Smooth muscle cell (in vitro differentiated cells): ENCODE data around the gene CTNNBL1. TPM values are rescaled to one million over a fixed set of nuclear protein-coding genes. Genes with fewer than 3 reads are reported as not detected.

Experiments used
- DNase-seq: peaks from one replicate; lab custom pipeline; 2025; ENCODE audit not compliant: unreplicated experiment; lab: John Stamatoyannopoulos, UW
- H2AFZ ChIP-seq: fragments of 200-600 bp; sonication (generic); 2 replicates; pipeline ENCODE4 v1.6.0; 2016; ENCODE audit warnings: antibody characterized with exemption, low read depth, mild to moderate bottlenecking
- H3F3A ChIP-seq: fragments of 200-600 bp; sonication (generic); 2 replicates; pipeline ENCODE4 v1.6.0; 2017; ENCODE audit warnings: antibody characterized with exemption, low read depth
- H3K27ac ChIP-seq: fragments of 200-600 bp; sonication (generic); 2 replicates; pipeline ENCODE4 v1.5.1; 2016; ENCODE audit warnings: low read depth, mild to moderate bottlenecking
- H3K27me3 ChIP-seq: fragments of 200-600 bp; sonication (generic); 2 replicates; pipeline ENCODE4 v1.6.1; 2016; ENCODE audit warnings: low read depth, mild to moderate bottlenecking
- H3K36me3 ChIP-seq: fragments of 200-600 bp; sonication (generic); 2 replicates; pipeline ENCODE4 v1.5.1; 2016; ENCODE audit warnings: low read depth
- H3K4me1 ChIP-seq: fragments of 200-600 bp; sonication (generic); 2 replicates; pipeline ENCODE4 v1.5.1; 2016; ENCODE audit warnings: low read depth
- H3K4me2 ChIP-seq: fragments of 200-600 bp; sonication (generic); 2 replicates; pipeline ENCODE4 v1.6.0; 2016; ENCODE audit warnings: mild to moderate bottlenecking
- H3K4me3 ChIP-seq: fragments of 200-600 bp; sonication (generic); 2 replicates; pipeline ENCODE4 v1.5.1; 2016; ENCODE audit warnings: mild to moderate bottlenecking
- H3K79me2 ChIP-seq: fragments of 200-600 bp; sonication (generic); 2 replicates; pipeline ENCODE4 v1.6.0; 2016; ENCODE audit warnings: low read depth, mild to moderate bottlenecking
- H3K9ac ChIP-seq: fragments of 200-600 bp; sonication (generic); 2 replicates; pipeline ENCODE4 v1.6.0; 2016; ENCODE audit warnings: low read depth
- H3K9me3 ChIP-seq: fragments of 200-600 bp; sonication (generic); replicated peaks from 2 replicates; pipeline ENCODE4 v1.5.1; 2016; ENCODE audit warnings: low read depth
- H4K20me1 ChIP-seq: fragments of 200-600 bp; sonication (generic); 2 replicates; pipeline ENCODE4 v1.6.0; 2016; ENCODE audit warnings: low read depth
- WGBS: methylation state at CpG from one replicate; pipeline ENCODE4 v1.1.7; 2016; ENCODE audit warnings: low lambda C conversion rate; 5-methylcytosine and 5-hydroxymethylcytosine counted together
- polyA plus RNA-seq: library from polyadenylated mRNA; unstranded; fragments of >200 nt; fragmentation: Nextera tagmentation; extraction: Ambion mirVana; gene quantifications from 2 replicates; pipeline ENCODE4 v1.2.1, GENCODE V29; 2016
- total RNA-seq: library from RNA; depleted of rRNA; stranded (reverse); fragments of >200 nt; gene quantifications from 2 replicates; pipeline ENCODE4 v1.2.3, GENCODE V29; 2014
- TF ChIP-seq, protein P1 (sequence below): fragments of 200-600 bp; sonication (generic); IDR thresholded peaks from 2 replicates; pipeline ENCODE4 v1.5.1; 2017; ENCODE audit warnings: borderline replicate concordance, mild to moderate bottlenecking, antibody characterized with exemption; ENCODE audit not compliant: insufficient read depth, poor library complexity, severe bottlenecking

CTNNBL1 gene
- total and polyA plus RNA-seq, 2 experiments from 2014 or later, result 33.3 to 63.6 TPM

- no peaks in the 10 kb centered on the region for H3F3A ChIP-seq
- H3K79me2 ChIP-seq, result no peaks in the 10 kb centered on the region
- H3K27me3 ChIP-seq, result no peaks in the 10 kb centered on the region
- no peak overlapping the region for H3K9ac ChIP-seq
- H3K4me3 ChIP-seq, result no peak overlapping the region
- H3K4me1 ChIP-seq, result peaks cover 19% of the 10 kb centered on the region
- no peak overlapping the region for H2AFZ ChIP-seq
- no peak for DNase-seq
- no peaks in the 10 kb centered on the region for H3K9me3 ChIP-seq
- TF ChIP-seq, protein P1, sequence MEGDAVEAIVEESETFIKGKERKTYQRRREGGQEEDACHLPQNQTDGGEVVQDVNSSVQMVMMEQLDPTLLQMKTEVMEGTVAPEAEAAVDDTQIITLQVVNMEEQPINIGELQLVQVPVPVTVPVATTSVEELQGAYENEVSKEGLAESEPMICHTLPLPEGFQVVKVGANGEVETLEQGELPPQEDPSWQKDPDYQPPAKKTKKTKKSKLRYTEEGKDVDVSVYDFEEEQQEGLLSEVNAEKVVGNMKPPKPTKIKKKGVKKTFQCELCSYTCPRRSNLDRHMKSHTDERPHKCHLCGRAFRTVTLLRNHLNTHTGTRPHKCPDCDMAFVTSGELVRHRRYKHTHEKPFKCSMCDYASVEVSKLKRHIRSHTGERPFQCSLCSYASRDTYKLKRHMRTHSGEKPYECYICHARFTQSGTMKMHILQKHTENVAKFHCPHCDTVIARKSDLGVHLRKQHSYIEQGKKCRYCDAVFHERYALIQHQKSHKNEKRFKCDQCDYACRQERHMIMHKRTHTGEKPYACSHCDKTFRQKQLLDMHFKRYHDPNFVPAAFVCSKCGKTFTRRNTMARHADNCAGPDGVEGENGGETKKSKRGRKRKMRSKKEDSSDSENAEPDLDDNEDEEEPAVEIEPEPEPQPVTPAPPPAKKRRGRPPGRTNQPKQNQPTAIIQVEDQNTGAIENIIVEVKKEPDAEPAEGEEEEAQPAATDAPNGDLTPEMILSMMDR, result no peak
- H3K27ac ChIP-seq, result no peak overlapping the region
- no peaks in the 10 kb centered on the region for H4K20me1 ChIP-seq
- WGBS, result 80% methylated on average over 5 of the region's 5 CpGs
- H3K4me2 ChIP-seq, result no peak overlapping the region
- H3K36me3 ChIP-seq, result no peaks in the 10 kb centered on the region
Observed at GRCh38 chr20:37848706-37849105, 154.9 kb downstream of the CTNNBL1 start.

DNA sequence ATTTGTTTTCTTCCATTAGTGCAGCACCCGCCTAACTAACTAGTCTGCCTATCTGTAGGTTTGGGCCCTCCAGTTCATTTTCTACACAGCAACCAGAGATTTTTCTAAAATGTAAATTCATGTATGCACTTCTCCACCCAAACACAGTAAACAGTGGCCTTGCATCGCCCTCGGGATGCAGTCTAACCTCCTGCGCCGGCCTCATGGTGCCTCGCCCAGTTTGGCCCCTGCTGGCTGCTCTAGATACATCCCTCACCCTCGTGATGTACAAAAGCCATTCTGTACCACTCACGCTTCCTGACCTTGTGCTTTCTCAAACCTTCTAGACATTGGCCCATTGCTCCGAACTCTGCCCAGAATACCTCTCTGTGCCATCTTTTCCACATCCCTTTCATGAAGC is 155.3 kb downstream of the CTNNBL1 start:
- no peak overlapping the region for H3K4me3 ChIP-seq
- no peak overlapping the region for H3K4me2 ChIP-seq
- no peak for DNase-seq
- H3F3A ChIP-seq, result no peaks in the 10 kb centered on the region
- no peaks in the 10 kb centered on the region for H3K27me3 ChIP-seq
- peaks cover 19% of the 10 kb centered on the region for H3K4me1 ChIP-seq
- H3K9ac ChIP-seq, result no peak overlapping the region
- TF ChIP-seq, protein P1, result no peak
- no peak overlapping the region for H3K27ac ChIP-seq
- no peaks in the 10 kb centered on the region for H3K9me3 ChIP-seq
- H3K36me3 ChIP-seq, result no peaks in the 10 kb centered on the region
- H4K20me1 ChIP-seq, result no peaks in the 10 kb centered on the region
- H3K79me2 ChIP-seq, result no peaks in the 10 kb centered on the region
- H2AFZ ChIP-seq, result no peak overlapping the region
- 95% methylated on average over 9 of the region's 9 CpGs for WGBS

- H3K4me2 ChIP-seq, result no peak overlapping the region
- 98% methylated on average over 2 of the region's 2 CpGs for whole genome bisulfite sequencing
Observed at GRCh38 chr20:37849566-37849965, 155.7 kb downstream of the CTNNBL1 start.

DNA sequence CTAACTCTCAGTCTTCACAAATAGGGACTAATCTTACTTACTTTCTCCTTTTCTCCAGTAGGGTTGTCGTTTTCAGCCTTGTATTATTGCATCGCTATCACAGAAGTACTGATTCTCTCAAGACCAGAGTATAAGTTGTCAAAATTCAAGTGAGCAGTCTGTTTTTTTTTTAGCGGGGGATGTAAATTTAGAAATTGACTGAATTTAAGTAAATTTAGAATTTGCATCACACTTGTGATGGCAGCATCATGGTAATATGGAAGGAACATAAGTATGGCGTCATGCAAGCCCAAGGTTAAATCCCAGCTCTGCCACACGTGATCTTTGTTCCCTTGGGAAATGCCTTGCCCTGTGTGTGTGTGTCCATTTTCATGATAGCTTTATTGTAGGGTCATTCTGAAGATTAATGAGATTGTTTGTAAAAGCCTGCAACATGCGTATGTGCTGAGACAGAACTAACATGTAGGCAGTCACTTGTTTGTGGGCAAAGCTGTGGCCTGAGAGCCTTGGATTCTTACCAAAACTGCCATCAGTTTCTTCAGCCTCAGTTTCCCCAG is 156.3 kb downstream of the CTNNBL1 start:
- no peak overlapping the region for H3K27ac ChIP-seq
- H3K27me3 ChIP-seq, result no peaks in the 10 kb centered on the region
- no peak overlapping the region for H3K4me3 ChIP-seq
- no peak overlapping the region for H3K9ac ChIP-seq
- no peaks in the 10 kb centered on the region for H3K9me3 ChIP-seq
- no peaks in the 10 kb centered on the region for H3K79me2 ChIP-seq
- no peak for DNase-seq
- 95% methylated on average over 6 of the region's 6 CpGs for WGBS
- no peaks in the 10 kb centered on the region for H3K36me3 ChIP-seq
- TF ChIP-seq, protein P1, result no peak
- H2AFZ ChIP-seq, result no peak overlapping the region
- H3F3A ChIP-seq, result no peaks in the 10 kb centered on the region
- no peak overlapping the region for H3K4me2 ChIP-seq
- H4K20me1 ChIP-seq, result no peaks in the 10 kb centered on the region
- peaks cover 19% of the 10 kb centered on the region for H3K4me1 ChIP-seq

More at GRCh38 chr20:37849566-37849965, 155.7 kb downstream of the CTNNBL1 start:
- TF ChIP-seq, protein P1, result no peak
- no peak overlapping the region for H2AFZ ChIP-seq
- no peaks in the 10 kb centered on the region for H4K20me1 ChIP-seq
- H3F3A ChIP-seq, result no peaks in the 10 kb centered on the region
- no peak overlapping the region for H3K27ac ChIP-seq
- H3K9me3 ChIP-seq, result no peaks in the 10 kb centered on the region
- H3K27me3 ChIP-seq, result no peaks in the 10 kb centered on the region
- no peak overlapping the region for H3K9ac ChIP-seq
- peaks cover 19% of the 10 kb centered on the region for H3K4me1 ChIP-seq
- no peak overlapping the region for H3K4me3 ChIP-seq
- no peak for DNase-seq
- no peaks in the 10 kb centered on the region for H3K36me3 ChIP-seq
- no peaks in the 10 kb centered on the region for H3K79me2 ChIP-seq
